HepG2 (cell line): ENCODE measurements around the gene LRPAP1. TPM values are rescaled to one million over a fixed set of nuclear protein-coding genes. Genes with fewer than 3 reads are reported as not detected.

Source experiments
- ATAC-seq: fragments of 200-7000 bp; cut with Tn5 transposase; 3 replicates; pipeline ENCODE4 v1.9.1; 2020; ENCODE audit warnings: mild to moderate bottlenecking, moderate library complexity
- BruUV-seq: library from RNA; stranded (reverse); fragments of 400-500 nt; replicated peaks from 2 replicates; lab custom pipeline; 2021; lab: Mats Ljungman, UMichigan
- CTCF ChIA-PET: fragments of 300-600 bp; formaldehyde crosslinking; extraction: SDS; loops from one replicate; lab custom pipeline; 2021; ENCODE audit warnings: low total read pairs, inconsistent platforms, low intra/inter-chr PET ratio; lab: Yijun Ruan, JAX
- POLR2A ChIA-PET: fragments of 350-600 bp; sonication (Branson Sonifier 250); formaldehyde crosslinking; loops from one replicate; lab custom pipeline; 2020; ENCODE audit warnings: antibody characterized with exemption, inconsistent platforms; lab: Yijun Ruan, JAX
- DNase-seq: peaks from one replicate; pipeline ENCODE4 v3.0.0-alpha.2; 2015; ENCODE audit warnings: low spot score
- FAIRE-seq: peaks from 3 replicates; lab custom pipeline; 2011; peaks lifted over from hg19 to GRCh38; lab: Jason Lieb, UNC
- H2AFZ ChIP-seq: one replicate; pipeline ENCODE4 v1.6.1; 2011; ENCODE audit warnings: low read length, inconsistent platforms
- H3K27ac ChIP-seq: fragments of 300-600 bp; 3 replicates; pipeline ENCODE4 v1.8.0; 2011; ENCODE audit warnings: mixed run types, mild to moderate bottlenecking, mixed read lengths, low read length, inconsistent platforms; ENCODE audit not compliant: insufficient read depth; ENCODE audit errors: extremely low read length
- H3K27me3 ChIP-seq, 2 experiments: fragments of 200-600 bp in 1 of 2; 2 replicates in 1 of 2; 3 replicates in 1 of 2; pipeline versions ENCODE4 v1.6.0 to v1.8.0; 2011; ENCODE audit warnings: low read length in 2 of 2, mild to moderate bottlenecking in 2 of 2, moderate library complexity in 2 of 2, inconsistent platforms in 1 of 2; ENCODE audit not compliant: insufficient read depth in 2 of 2, control insufficient read depth in 1 of 2
- H3K36me3 ChIP-seq, 2 experiments: fragments of 200-600 bp in 1 of 2; replicated peaks in 1 of 2; 2 replicates in 1 of 2; 3 replicates in 1 of 2; pipeline versions ENCODE4 v1.5.1 to v1.8.0; 2011; ENCODE audit warnings: low read length in 2 of 2, inconsistent platforms in 1 of 2; ENCODE audit not compliant: insufficient read depth in 2 of 2, control insufficient read depth in 1 of 2
- H3K4me1 ChIP-seq: 2 replicates; pipeline ENCODE4 v1.5.1; 2012; ENCODE audit warnings: low read length, inconsistent platforms; ENCODE audit not compliant: insufficient read depth
- H3K4me2 ChIP-seq: 2 replicates; pipeline ENCODE4 v1.6.0; 2011; ENCODE audit warnings: low read depth, low read length, inconsistent platforms
- H3K4me3 ChIP-seq, 3 experiments: fragments of 200-600 bp in 1 of 3; sonication (generic), shearing (Covaris generic) in 1 of 3; replicated peaks in 1 of 3; 2 replicates each; pipeline ENCODE4 v1.5.1; 2011 to 2016; ENCODE audit warnings: low read length in 3 of 3, inconsistent platforms in 2 of 3, low read depth in 2 of 3, mild to moderate bottlenecking in 2 of 3, control low read depth in 1 of 3, mixed read lengths in 1 of 3; ENCODE audit not compliant: insufficient read depth in 1 of 3
- H3K79me2 ChIP-seq: one replicate; pipeline ENCODE4 v1.6.1; 2011; ENCODE audit warnings: low read length, inconsistent platforms; ENCODE audit not compliant: insufficient read depth
- H3K9ac ChIP-seq: 2 replicates; pipeline ENCODE4 v1.6.0; 2011; ENCODE audit warnings: mild to moderate bottlenecking, low read depth, low read length, inconsistent platforms; ENCODE audit not compliant: insufficient read depth
- H3K9me3 ChIP-seq: 2 replicates; pipeline ENCODE4 v1.5.1; 2012; ENCODE audit warnings: mild to moderate bottlenecking, low read length
- H4K20me1 ChIP-seq: 2 replicates; pipeline ENCODE4 v1.6.0; 2011; ENCODE audit warnings: inconsistent platforms, mild to moderate bottlenecking, low read length, moderate library complexity; ENCODE audit not compliant: insufficient read depth
- AGO2 ChIP-seq: fragments of 200-400 bp; formaldehyde crosslinking; optimal IDR thresholded peaks from 2 replicates; pipeline ENCODE3; 2017; ENCODE audit warnings: mild to moderate bottlenecking, low read depth, low read length, moderate library complexity
- WGBS: methylation state at CpG from one replicate; pipeline ENCODE4 v1.1.6; 2017; ENCODE audit warnings: low lambda C conversion rate; 5-methylcytosine and 5-hydroxymethylcytosine counted together
- in situ Hi-C: cut with HindIII; loops from 2 replicates; pipeline ENCODE4 v1.10.0; 2017; ENCODE audit warnings: low pct_unique_long_range_greater_than_20kb; ENCODE audit not compliant: extremely low pct_ligation_motif_present
- intact Hi-C: fragments of 100-400 bp; cut with micrococcal nuclease; formaldehyde crosslinking; loops from one replicate; pipeline ENCODE4 v1.10.0; 2022; ENCODE audit not compliant: unreplicated experiment
- polyA plus RNA-seq, 8 experiments: library from polyadenylated mRNA; depleted of rRNA in 3 of 8; stranded (reverse) in 7 of 8; unstranded in 1 of 8; fragments of >200 nt; fragmentation: Illumina TruSeq in 4 of 8; extraction: Trizol in 4 of 8; gene quantifications; 2 replicates each; pipeline versions ENCODE4 v1.2.1 to v1.2.3, GENCODE V29; 2011 to 2016; ENCODE audit warnings: low read depth in 4 of 8, missing spikeins in 1 of 8, mixed read lengths in 1 of 8; ENCODE audit not compliant: insufficient read depth in 1 of 8
- total RNA-seq, 5 experiments: library from RNA; depleted of rRNA; stranded (reverse); fragments of >200 nt; fragmentation: Illumina TruSeq; extraction: Trizol; gene quantifications; 2 replicates each; pipeline ENCODE4 v1.2.3, GENCODE V29; 2016; ENCODE audit warnings: low read depth in 1 of 5
- TF ChIP-seq, protein P1 (sequence below): sonication (generic); formaldehyde crosslinking; IDR thresholded peaks from 2 replicates; pipeline ENCODE4 v1.4.0; 2020; ENCODE audit warnings: missing genetic modification reagents

Gene LRPAP1
- total and polyA plus RNA-seq, 2 of the 13 experiments (the other 11 are each of a cell fraction or from before 2014, with no cell fraction given): 153 to 191 TPM

DNA sequence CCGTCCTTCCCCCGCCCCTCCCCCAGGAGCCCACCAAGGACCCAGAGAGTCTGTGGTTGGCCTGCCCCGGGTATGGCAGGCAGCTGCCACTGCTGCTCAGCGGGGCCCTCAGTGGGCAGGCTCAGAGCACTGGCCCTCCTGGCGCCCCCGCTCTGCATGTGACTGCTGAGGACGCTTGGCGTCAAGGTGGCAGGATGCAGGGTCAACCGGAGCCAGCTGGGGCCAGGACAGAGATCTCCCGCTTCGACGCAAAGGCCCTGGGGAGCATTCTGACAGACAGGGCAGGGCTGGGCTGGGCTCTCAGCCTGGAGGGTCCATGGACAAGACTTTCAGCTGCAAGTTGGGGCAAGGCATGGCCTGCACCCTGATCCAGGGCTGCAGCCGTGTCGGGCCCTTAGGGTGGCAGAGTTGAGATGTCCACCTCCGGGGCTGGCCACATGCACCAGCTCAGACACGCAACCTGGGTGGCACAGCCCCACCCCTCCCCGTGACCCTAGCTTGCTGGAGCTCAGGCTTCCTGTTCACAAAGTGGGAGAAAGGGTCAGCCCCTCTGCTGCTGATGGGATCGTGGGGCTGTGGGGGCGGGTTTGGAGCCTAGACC is 30.3 kb downstream of the LRPAP1 start:
- FAIRE-seq: no peak
- H3K27me3 ChIP-seq: no peaks in the 10 kb centered on the region
- intact Hi-C loops (no loop called here), in situ Hi-C loops (no loop called here)
- H3K27ac ChIP-seq: no peak overlapping the region
- ChIA-PET CTCF (no interaction called here), POLR2A (no interaction called here)
- no peak for DNase-seq
- no peak overlapping the region for H2AFZ ChIP-seq
- no peak overlapping the region for H3K4me2 ChIP-seq
- WGBS: 98% methylated on average over 8 of the region's 19 CpGs
- no peaks in the 10 kb centered on the region for H3K9me3 ChIP-seq
- TF ChIP-seq, protein P1, sequence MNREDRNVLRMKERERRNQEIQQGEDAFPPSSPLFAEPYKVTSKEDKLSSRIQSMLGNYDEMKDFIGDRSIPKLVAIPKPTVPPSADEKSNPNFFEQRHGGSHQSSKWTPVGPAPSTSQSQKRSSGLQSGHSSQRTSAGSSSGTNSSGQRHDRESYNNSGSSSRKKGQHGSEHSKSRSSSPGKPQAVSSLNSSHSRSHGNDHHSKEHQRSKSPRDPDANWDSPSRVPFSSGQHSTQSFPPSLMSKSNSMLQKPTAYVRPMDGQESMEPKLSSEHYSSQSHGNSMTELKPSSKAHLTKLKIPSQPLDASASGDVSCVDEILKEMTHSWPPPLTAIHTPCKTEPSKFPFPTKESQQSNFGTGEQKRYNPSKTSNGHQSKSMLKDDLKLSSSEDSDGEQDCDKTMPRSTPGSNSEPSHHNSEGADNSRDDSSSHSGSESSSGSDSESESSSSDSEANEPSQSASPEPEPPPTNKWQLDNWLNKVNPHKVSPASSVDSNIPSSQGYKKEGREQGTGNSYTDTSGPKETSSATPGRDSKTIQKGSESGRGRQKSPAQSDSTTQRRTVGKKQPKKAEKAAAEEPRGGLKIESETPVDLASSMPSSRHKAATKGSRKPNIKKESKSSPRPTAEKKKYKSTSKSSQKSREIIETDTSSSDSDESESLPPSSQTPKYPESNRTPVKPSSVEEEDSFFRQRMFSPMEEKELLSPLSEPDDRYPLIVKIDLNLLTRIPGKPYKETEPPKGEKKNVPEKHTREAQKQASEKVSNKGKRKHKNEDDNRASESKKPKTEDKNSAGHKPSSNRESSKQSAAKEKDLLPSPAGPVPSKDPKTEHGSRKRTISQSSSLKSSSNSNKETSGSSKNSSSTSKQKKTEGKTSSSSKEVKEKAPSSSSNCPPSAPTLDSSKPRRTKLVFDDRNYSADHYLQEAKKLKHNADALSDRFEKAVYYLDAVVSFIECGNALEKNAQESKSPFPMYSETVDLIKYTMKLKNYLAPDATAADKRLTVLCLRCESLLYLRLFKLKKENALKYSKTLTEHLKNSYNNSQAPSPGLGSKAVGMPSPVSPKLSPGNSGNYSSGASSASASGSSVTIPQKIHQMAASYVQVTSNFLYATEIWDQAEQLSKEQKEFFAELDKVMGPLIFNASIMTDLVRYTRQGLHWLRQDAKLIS (CRISPR knock-in tag): no peak
- TF ChIP-seq AGO2: peak; percentile 23
- H3K9ac ChIP-seq: no peak overlapping the region
- no peak for ATAC-seq
- no peak overlapping the region for H3K4me3 ChIP-seq
- peaks cover 5 to 26% of the 10 kb centered on the region in 2 experiments; a peak in 3 of 5 replicates for H3K36me3 ChIP-seq
- no TSS peak for BruUV-seq
- no peaks in the 10 kb centered on the region for H3K79me2 ChIP-seq
- no peaks in the 10 kb centered on the region for H3K4me1 ChIP-seq
- H4K20me1 ChIP-seq: peaks cover 3% of the 10 kb centered on the region; the same call in 1 of the 2 replicates
